ENCODE data around the gene BLOC1S3.

Gene BLOC1S3

DNA sequence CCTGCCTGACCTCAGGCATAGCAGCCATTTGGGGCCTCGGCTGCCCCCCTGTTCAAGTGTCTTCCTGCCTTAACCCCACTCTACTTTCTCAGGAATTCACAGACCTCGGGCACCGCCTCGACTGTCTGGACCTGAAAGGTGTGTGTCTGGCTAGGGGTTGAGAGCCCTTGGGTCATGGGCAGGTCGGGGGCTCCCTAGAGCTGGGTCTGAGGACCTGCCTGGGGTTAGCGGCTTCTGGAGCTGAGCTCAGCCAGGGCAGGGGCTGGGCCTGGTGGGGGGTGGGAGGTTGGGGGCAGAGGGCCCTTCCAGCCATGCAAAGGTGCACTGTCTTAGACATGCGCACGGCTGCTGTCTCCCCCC is 38.5 kb upstream of the BLOC1S3 start:
- Mint-ChIP-seq H3K27me3 (ENCODE audit: low read depth, poor library complexity) (no peaks in the 10 kb centered on the region), H3K4me1 (peaks cover 34% of the 10 kb centered on the region), H3K9me3 (no peaks in the 10 kb centered on the region), H3K36me3 (ENCODE audit: low read depth) (peaks cover 19% of the 10 kb centered on the region), H3K27ac (no peak overlapping the region), H3K4me3 (no peak overlapping the region)
- TF ChIP-seq, protein P1, sequence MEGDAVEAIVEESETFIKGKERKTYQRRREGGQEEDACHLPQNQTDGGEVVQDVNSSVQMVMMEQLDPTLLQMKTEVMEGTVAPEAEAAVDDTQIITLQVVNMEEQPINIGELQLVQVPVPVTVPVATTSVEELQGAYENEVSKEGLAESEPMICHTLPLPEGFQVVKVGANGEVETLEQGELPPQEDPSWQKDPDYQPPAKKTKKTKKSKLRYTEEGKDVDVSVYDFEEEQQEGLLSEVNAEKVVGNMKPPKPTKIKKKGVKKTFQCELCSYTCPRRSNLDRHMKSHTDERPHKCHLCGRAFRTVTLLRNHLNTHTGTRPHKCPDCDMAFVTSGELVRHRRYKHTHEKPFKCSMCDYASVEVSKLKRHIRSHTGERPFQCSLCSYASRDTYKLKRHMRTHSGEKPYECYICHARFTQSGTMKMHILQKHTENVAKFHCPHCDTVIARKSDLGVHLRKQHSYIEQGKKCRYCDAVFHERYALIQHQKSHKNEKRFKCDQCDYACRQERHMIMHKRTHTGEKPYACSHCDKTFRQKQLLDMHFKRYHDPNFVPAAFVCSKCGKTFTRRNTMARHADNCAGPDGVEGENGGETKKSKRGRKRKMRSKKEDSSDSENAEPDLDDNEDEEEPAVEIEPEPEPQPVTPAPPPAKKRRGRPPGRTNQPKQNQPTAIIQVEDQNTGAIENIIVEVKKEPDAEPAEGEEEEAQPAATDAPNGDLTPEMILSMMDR (IDR thresholded peaks at IDR 0.05): no peak
- DNase-seq: no peak

DNA sequence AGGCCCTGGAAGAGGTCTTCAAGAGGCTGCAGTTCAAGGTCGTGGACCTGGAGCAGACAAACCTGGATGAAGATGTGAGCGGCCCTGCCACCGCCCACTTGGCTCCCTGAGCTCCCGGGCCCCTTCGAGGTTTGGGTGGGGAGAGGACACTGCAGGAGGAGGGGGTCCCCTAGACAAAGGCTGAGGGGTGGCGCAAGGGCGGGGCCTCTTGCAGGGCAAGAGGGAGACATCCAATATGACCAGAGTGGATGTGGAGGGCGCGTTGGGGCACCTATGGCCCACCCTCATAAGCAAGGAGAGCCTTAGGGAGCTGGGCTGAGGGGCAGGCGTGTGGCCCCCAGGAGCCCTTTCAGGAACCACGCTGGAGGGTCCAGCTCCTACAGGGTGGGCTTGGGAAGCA is 38.1 kb upstream of the BLOC1S3 start:
- peaks cover 34% of the 10 kb centered on the region for H3K4me1 Mint-ChIP-seq
- TF ChIP-seq, protein P1 (IDR thresholded peaks at IDR 0.05): no peak
- H3K27ac Mint-ChIP-seq: peak overlapping the region; percentile 66
- DNase-seq: no peak
- peaks cover 19% of the 10 kb centered on the region for H3K36me3 Mint-ChIP-seq (ENCODE audit: low read depth)
- H3K9me3 Mint-ChIP-seq: no peaks in the 10 kb centered on the region
- no peak overlapping the region for H3K4me3 Mint-ChIP-seq
- no peaks in the 10 kb centered on the region for H3K27me3 Mint-ChIP-seq (ENCODE audit: low read depth, poor library complexity)

DNA sequence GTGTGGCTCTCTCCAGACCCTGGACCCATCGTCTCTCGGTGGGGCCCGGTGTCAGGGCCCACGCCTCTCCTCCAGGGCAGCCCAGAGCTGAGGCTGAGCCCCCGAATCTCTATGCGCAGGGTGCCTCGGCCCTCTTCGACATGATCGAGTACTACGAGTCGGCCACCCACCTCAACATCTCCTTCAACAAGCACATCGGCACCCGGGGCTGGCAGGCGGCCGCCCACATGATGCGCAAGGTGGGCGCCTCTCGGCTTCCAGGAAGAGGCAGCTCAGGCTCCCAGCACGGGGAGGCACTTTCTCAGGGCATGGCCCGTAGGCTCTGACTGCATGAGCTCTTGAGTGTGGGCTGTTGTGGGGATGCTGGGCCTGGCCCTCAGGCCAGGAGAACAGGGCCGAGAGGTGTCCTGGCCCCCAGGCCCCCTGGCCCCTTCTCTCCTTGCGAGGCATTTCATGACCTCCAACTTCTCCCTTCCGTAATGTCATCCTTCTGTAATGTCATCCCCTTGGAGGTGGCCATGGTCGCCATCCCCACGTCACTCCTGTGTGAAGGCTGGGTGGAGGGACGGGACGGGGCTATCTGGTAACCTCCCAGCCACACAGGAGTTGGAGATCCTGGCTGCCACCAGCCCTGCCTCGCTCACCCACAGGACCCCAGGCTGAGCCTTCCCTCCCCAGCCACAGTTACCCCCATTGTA is 37.2 kb upstream of the BLOC1S3 start:
- Mint-ChIP-seq H3K4me1 (peaks cover 33% of the 10 kb centered on the region), H3K4me3 (no peak overlapping the region), H3K27ac (peak overlapping the region; percentile 51), H3K36me3 (ENCODE audit: low read depth) (peaks cover 19% of the 10 kb centered on the region), H3K27me3 (ENCODE audit: low read depth, poor library complexity) (no peaks in the 10 kb centered on the region), H3K9me3 (no peaks in the 10 kb centered on the region)
- TF ChIP-seq, protein P1 (IDR thresholded peaks at IDR 0.05): no peak
- DNase-seq: no peak

DNA sequence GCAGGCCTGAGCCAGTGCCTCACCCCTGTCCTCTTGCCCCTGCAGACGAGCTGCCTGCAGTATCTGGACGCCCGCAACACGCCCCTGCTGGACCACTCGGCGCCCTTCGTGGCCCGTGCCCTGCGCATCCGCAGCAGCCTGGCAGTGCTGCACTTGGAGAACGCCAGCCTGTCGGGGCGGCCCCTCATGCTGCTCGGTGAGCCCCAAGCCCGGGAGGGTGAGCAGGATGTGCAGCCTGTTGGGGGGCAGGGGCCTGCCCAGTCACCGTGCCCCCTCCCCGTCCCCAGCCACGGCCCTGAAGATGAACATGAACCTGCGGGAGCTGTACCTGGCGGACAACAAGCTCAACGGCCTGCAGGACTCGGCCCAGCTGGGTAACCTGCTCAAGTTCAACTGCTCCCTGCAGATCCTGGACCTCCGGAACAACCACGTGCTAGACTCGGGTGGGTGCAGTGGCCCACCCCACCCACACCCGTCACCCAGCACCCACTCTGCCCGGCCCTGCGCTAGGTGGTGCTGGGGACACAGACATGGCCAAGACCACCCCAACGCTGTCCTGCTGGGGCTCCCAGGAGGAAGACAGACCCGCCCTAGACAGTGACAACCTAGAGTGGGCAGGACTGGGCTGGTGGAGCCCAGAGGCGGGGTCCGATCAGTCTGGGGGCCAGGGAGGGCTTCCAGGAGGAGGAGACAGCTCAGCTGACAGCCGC is 36.4 kb upstream of the BLOC1S3 start:
- Mint-ChIP-seq H3K4me1 (peaks cover 33% of the 10 kb centered on the region), H3K27me3 (ENCODE audit: low read depth, poor library complexity) (no peaks in the 10 kb centered on the region), H3K9me3 (no peaks in the 10 kb centered on the region), H3K4me3 (no peak overlapping the region), H3K36me3 (ENCODE audit: low read depth) (peaks cover 19% of the 10 kb centered on the region), H3K27ac (peak overlapping the region; percentile 93)
- no peak for DNase-seq
- TF ChIP-seq, protein P1 (IDR thresholded peaks at IDR 0.05): no peak

DNA sequence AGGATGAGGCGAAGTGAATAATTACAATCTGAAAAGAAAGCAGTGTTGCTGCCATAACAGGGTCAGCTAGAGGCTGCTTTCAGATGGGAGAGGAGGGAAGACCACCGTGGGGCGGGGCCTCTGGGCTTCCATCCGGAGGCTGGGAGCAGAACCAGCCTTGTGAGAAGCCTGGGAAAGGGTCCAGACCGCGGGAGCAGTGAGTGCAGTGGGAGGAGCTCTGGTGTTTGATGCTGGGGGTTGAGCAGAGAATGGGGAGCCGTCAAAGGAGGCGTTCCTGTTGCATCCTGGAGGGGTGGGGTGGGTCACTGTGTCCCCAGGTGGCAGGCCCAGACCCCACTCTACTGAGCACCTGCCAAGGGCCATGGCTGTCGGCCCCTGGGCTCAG is 35.9 kb upstream of the BLOC1S3 start:
- peaks cover 31% of the 10 kb centered on the region for H3K4me1 Mint-ChIP-seq
- no peak overlapping the region for H3K4me3 Mint-ChIP-seq
- H3K36me3 Mint-ChIP-seq (ENCODE audit: low read depth): peaks cover 19% of the 10 kb centered on the region
- TF ChIP-seq, protein P1 (IDR thresholded peaks at IDR 0.05): no peak
- DNase-seq: no peak
- no peaks in the 10 kb centered on the region for H3K9me3 Mint-ChIP-seq
- no peaks in the 10 kb centered on the region for H3K27me3 Mint-ChIP-seq (ENCODE audit: low read depth, poor library complexity)
- H3K27ac Mint-ChIP-seq: peak overlapping the region; percentile 93

All from nephron progenitor cell (in vitro differentiated cells).